ENCODE results near the gene CACNA1I. TPM values are rescaled to one million over a fixed set of nuclear protein-coding genes. Genes with fewer than 3 reads are reported as not detected.

Gene CACNA1I
- total RNA-seq, 1 experiment from 2014 or later = 2.1 TPM

DNA sequence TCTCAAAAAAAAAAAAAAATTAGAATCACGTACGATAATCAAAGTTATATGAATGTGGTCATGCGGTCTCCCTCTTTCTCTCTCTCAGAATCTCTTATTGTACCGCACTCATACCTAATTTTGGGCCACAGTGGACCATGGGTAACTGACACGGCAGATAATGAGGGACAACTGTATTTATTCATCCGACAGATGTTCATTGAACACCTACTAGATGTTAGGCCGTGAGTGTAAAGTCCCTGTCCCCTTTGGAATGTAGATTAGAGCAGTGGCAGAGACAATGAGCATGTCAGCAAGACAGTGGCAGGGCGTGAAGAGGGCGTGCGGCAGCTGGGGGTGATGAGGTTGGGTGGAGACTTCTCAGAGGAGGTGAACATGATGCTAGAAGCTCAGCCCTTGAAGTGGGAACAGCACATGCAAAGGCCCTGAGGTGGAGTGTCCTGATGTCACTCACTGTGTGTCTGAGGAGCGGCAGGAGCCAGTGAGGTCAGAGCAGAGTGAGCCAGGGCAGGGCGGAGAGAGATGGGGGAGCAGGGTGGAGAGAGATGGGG, 25.1 kb downstream of the CACNA1I start (continued):
- TF ChIP-seq, protein P1, sequence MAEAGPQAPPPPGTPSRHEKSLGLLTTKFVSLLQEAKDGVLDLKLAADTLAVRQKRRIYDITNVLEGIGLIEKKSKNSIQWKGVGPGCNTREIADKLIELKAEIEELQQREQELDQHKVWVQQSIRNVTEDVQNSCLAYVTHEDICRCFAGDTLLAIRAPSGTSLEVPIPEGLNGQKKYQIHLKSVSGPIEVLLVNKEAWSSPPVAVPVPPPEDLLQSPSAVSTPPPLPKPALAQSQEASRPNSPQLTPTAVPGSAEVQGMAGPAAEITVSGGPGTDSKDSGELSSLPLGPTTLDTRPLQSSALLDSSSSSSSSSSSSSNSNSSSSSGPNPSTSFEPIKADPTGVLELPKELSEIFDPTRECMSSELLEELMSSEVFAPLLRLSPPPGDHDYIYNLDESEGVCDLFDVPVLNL (CRISPR knock-in tag; IDR thresholded peaks at IDR 0.05; ENCODE audit: borderline replicate concordance, low read depth) = no peak
- no peak for TF ChIP-seq ZNF423 (CRISPR knock-in tag; IDR thresholded peaks at IDR 0.05)
- no peak for TF ChIP-seq ESRRA (CRISPR knock-in tag; IDR thresholded peaks at IDR 0.05; ENCODE audit: borderline replicate concordance)
- TF ChIP-seq CREB1 (CRISPR knock-in tag; IDR thresholded peaks at IDR 0.05) = no peak
- TF ChIP-seq, protein P2, sequence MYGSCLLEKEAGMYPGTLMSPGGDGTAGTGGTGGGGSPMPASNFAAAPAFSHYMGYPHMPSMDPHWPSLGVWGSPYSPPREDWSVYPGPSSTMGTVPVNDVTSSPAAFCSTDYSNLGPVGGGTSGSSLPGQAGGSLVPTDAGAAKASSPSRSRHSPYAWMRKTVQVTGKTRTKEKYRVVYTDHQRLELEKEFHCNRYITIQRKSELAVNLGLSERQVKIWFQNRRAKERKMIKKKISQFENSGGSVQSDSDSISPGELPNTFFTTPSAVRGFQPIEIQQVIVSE (CRISPR knock-in tag; IDR thresholded peaks at IDR 0.05; ENCODE audit: borderline replicate concordance) = no peak
- TF ChIP-seq TP53 (CRISPR knock-in tag; IDR thresholded peaks at IDR 0.05) = no peak
- TF ChIP-seq, protein P3, sequence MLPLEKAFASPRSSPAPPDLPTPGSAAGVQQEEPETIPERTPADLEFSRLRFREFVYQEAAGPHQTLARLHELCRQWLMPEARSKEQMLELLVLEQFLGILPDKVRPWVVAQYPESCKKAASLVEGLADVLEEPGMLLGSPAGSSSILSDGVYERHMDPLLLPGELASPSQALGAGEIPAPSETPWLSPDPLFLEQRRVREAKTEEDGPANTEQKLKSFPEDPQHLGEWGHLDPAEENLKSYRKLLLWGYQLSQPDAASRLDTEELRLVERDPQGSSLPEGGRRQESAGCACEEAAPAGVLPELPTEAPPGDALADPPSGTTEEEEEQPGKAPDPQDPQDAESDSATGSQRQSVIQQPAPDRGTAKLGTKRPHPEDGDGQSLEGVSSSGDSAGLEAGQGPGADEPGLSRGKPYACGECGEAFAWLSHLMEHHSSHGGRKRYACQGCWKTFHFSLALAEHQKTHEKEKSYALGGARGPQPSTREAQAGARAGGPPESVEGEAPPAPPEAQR (CRISPR knock-in tag; IDR thresholded peaks at IDR 0.05) = no peak

DNA sequence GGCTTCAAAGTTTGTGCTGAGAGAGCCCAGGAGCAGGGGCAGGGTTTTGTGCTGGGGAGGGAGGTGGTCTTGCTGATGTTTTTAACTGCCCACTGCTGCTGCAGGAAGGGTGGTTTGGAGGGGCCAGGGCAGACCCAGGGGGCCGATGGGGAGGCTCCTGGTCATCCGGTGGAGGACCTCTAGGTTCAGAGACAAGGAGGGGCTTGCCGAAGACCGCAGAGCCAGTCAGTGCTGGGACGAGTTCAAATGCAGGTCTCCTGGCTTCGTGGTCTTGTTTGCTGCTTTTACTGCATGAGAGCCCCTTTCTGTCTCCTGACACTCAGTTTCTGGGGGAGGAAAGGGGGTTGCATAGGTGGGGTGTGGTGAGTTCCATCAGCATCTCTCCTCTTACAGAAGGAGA, 26.0 kb downstream of the CACNA1I start:
- no peaks in the 10 kb centered on the region for H3K9me3 Mint-ChIP-seq
- ChIA-PET POLR2A (no interaction called here), CTCF (interaction anchor here (1.1 kb wide), 1 partner anchor 34 kb away, joined by 3 read pairs; no protein-coding TSS in a partner anchor)
- ATAC-seq (no peak), DNase-seq (ENCODE audit: low spot score) (no peak)
- H3K27me3 Mint-ChIP-seq (ENCODE audit: low read depth) = peaks cover 26% of the 10 kb centered on the region
- no peak for TF ChIP-seq SMAD3 (CRISPR knock-in tag; IDR thresholded peaks at IDR 0.05; ENCODE audit: borderline replicate concordance)
- no peak for TF ChIP-seq OVOL2 (CRISPR knock-in tag; IDR thresholded peaks at IDR 0.05; ENCODE audit: borderline replicate concordance)
- TF ChIP-seq TP53 (CRISPR knock-in tag; IDR thresholded peaks at IDR 0.05) = no peak
- TF ChIP-seq, protein P4, sequence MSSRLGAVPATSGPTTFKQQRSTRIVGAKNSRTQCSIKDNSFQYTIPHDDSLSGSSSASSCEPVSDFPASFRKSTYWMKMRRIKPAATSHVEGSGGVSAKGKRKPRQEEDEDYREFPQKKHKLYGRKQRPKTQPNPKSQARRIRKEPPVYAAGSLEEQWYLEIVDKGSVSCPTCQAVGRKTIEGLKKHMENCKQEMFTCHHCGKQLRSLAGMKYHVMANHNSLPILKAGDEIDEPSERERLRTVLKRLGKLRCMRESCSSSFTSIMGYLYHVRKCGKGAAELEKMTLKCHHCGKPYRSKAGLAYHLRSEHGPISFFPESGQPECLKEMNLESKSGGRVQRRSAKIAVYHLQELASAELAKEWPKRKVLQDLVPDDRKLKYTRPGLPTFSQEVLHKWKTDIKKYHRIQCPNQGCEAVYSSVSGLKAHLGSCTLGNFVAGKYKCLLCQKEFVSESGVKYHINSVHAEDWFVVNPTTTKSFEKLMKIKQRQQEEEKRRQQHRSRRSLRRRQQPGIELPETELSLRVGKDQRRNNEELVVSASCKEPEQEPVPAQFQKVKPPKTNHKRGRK (CRISPR knock-in tag; IDR thresholded peaks at IDR 0.05; ENCODE audit: borderline replicate concordance) = no peak
- TF ChIP-seq SOX15 (CRISPR knock-in tag; IDR thresholded peaks at IDR 0.05) = no peak
- TF ChIP-seq, protein P5, sequence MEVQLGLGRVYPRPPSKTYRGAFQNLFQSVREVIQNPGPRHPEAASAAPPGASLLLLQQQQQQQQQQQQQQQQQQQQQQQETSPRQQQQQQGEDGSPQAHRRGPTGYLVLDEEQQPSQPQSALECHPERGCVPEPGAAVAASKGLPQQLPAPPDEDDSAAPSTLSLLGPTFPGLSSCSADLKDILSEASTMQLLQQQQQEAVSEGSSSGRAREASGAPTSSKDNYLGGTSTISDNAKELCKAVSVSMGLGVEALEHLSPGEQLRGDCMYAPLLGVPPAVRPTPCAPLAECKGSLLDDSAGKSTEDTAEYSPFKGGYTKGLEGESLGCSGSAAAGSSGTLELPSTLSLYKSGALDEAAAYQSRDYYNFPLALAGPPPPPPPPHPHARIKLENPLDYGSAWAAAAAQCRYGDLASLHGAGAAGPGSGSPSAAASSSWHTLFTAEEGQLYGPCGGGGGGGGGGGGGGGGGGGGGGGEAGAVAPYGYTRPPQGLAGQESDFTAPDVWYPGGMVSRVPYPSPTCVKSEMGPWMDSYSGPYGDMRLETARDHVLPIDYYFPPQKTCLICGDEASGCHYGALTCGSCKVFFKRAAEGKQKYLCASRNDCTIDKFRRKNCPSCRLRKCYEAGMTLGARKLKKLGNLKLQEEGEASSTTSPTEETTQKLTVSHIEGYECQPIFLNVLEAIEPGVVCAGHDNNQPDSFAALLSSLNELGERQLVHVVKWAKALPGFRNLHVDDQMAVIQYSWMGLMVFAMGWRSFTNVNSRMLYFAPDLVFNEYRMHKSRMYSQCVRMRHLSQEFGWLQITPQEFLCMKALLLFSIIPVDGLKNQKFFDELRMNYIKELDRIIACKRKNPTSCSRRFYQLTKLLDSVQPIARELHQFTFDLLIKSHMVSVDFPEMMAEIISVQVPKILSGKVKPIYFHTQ (CRISPR knock-in tag; IDR thresholded peaks at IDR 0.05) = no peak
- TF ChIP-seq GRHL2 (CRISPR knock-in tag; IDR thresholded peaks at IDR 0.05; ENCODE audit: insufficient replicate concordance, severe bottlenecking) = no peak
- TF ChIP-seq GABPB1 (CRISPR knock-in tag; IDR thresholded peaks at IDR 0.05) = no peak
- TF ChIP-seq ZNF317 (CRISPR knock-in tag; IDR thresholded peaks at IDR 0.05; ENCODE audit: borderline replicate concordance, low read depth) = no peak
- H3K4me1 Mint-ChIP-seq = peaks cover 26% of the 10 kb centered on the region
- no peak overlapping the region for H3K4me3 Mint-ChIP-seq
- no peaks in the 10 kb centered on the region for H3K36me3 Mint-ChIP-seq
- no peak overlapping the region for H3K27ac Mint-ChIP-seq
